Measurements from ENCODE around the gene NFAM1.
A peak's percentile ranks its signal among the peaks of the same experiment; 100 is the strongest.

NFAM1 gene

GRCh38 chr22:42350373-42350772 lies 81.8 kb downstream of the NFAM1 start:
- Histone ChIP-seq H3K27me3 (ENCODE audit: control insufficient read depth in 5 of 5, insufficient read depth in 4 of 5, low read length in 5 of 5) (peaks cover 0 to 4% (median 0%) of the 10 kb centered on the region in 5 donors), H3K4me3 (ENCODE audit: low read depth in 1 of 5, low read length in 5 of 5) (no peak overlapping the region), H3K9ac (ENCODE audit: low read length in 5 of 5) (no peak overlapping the region), H3K4me1 (ENCODE audit: control insufficient read depth in 5 of 5, insufficient read depth in 5 of 5, low read length in 5 of 5) (peaks cover 0 to 2% (median 0%) of the 10 kb centered on the region in 5 donors), H3K9me3 (ENCODE audit: control insufficient read depth in 5 of 5, low read length in 5 of 5) (peaks cover 0 to 5% (median 0%) of the 10 kb centered on the region in 5 donors), H3K27ac (ENCODE audit: low read depth, low read length) (no peak overlapping the region), H3K36me3 (ENCODE audit: control insufficient read depth in 5 of 5, insufficient read depth in 5 of 5, low read length in 5 of 5) (no peaks in the 10 kb centered on the region)

- peaks cover 0 to 5% (median 0%) of the 10 kb centered on the region in 5 donors for H3K9me3 ChIP-seq (ENCODE audit: control insufficient read depth in 5 of 5, low read length in 5 of 5)
- no peak overlapping the region for H3K9ac ChIP-seq (ENCODE audit: low read length in 5 of 5)
- no peaks in the 10 kb centered on the region for H3K36me3 ChIP-seq (ENCODE audit: control insufficient read depth in 5 of 5, insufficient read depth in 5 of 5, low read length in 5 of 5)
- no peak overlapping the region for H3K27ac ChIP-seq (ENCODE audit: low read depth, low read length)
- peaks cover 0 to 16% (median 12%) of the 10 kb centered on the region in 5 donors for H3K4me1 ChIP-seq (ENCODE audit: control insufficient read depth in 5 of 5, insufficient read depth in 5 of 5, low read length in 5 of 5)
- H3K27me3 ChIP-seq (ENCODE audit: control insufficient read depth in 5 of 5, insufficient read depth in 4 of 5, low read length in 5 of 5), result peaks cover 0 to 7% (median 2%) of the 10 kb centered on the region in 5 donors
- H3K4me3 ChIP-seq (ENCODE audit: low read depth in 1 of 5, low read length in 5 of 5), result no peak overlapping the region
Measured at GRCh38 chr22:42347281-42347824, 84.8 kb downstream of the NFAM1 start.

- Histone ChIP-seq H3K4me1 (ENCODE audit: control insufficient read depth in 5 of 5, insufficient read depth in 5 of 5, low read length in 5 of 5) (peaks cover 0 to 16% (median 12%) of the 10 kb centered on the region in 5 donors), H3K9ac (ENCODE audit: low read length in 5 of 5) (no peak overlapping the region), H3K9me3 (ENCODE audit: control insufficient read depth in 5 of 5, low read length in 5 of 5) (peaks cover 0 to 5% (median 0%) of the 10 kb centered on the region in 5 donors), H3K27me3 (ENCODE audit: control insufficient read depth in 5 of 5, insufficient read depth in 4 of 5, low read length in 5 of 5) (peaks cover 0 to 8% (median 2%) of the 10 kb centered on the region in 5 donors), H3K4me3 (ENCODE audit: low read depth in 1 of 5, low read length in 5 of 5) (no peak overlapping the region), H3K27ac (ENCODE audit: low read depth, low read length) (no peak overlapping the region), H3K36me3 (ENCODE audit: control insufficient read depth in 5 of 5, insufficient read depth in 5 of 5, low read length in 5 of 5) (no peaks in the 10 kb centered on the region)
Measured at GRCh38 chr22:42346722-42347121, 85.5 kb downstream of the NFAM1 start.

- Histone ChIP-seq H3K9ac (ENCODE audit: low read length in 5 of 5) (no peak overlapping the region), H3K27ac (ENCODE audit: low read depth, low read length) (no peak overlapping the region), H3K4me3 (ENCODE audit: low read depth in 1 of 5, low read length in 5 of 5) (no peak overlapping the region), H3K36me3 (ENCODE audit: control insufficient read depth in 5 of 5, insufficient read depth in 5 of 5, low read length in 5 of 5) (no peaks in the 10 kb centered on the region), H3K4me1 (ENCODE audit: control insufficient read depth in 5 of 5, insufficient read depth in 5 of 5, low read length in 5 of 5) (peaks cover 0 to 23% (median 17%) of the 10 kb centered on the region in 5 donors), H3K27me3 (ENCODE audit: control insufficient read depth in 5 of 5, insufficient read depth in 4 of 5, low read length in 5 of 5) (peaks cover 0 to 15% (median 3%) of the 10 kb centered on the region in 5 donors), H3K9me3 (ENCODE audit: control insufficient read depth in 5 of 5, low read length in 5 of 5) (peaks cover 0 to 3% (median 0%) of the 10 kb centered on the region in 5 donors)
Measured at GRCh38 chr22:42345458-42345857, 86.7 kb downstream of the NFAM1 start.

GRCh38 chr22:42344361-42344905 lies 87.8 kb downstream of the NFAM1 start:
- peaks cover 0 to 23% (median 17%) of the 10 kb centered on the region in 5 donors for H3K4me1 ChIP-seq (ENCODE audit: control insufficient read depth in 5 of 5, insufficient read depth in 5 of 5, low read length in 5 of 5)
- peaks cover 0 to 19% (median 6%) of the 10 kb centered on the region in 5 donors for H3K27me3 ChIP-seq (ENCODE audit: control insufficient read depth in 5 of 5, insufficient read depth in 4 of 5, low read length in 5 of 5)
- H3K36me3 ChIP-seq (ENCODE audit: control insufficient read depth in 5 of 5, insufficient read depth in 5 of 5, low read length in 5 of 5), result no peaks in the 10 kb centered on the region
- no peak overlapping the region for H3K27ac ChIP-seq (ENCODE audit: low read depth, low read length)
- H3K9me3 ChIP-seq (ENCODE audit: control insufficient read depth in 5 of 5, low read length in 5 of 5), result no peaks in the 10 kb centered on the region
- H3K9ac ChIP-seq (ENCODE audit: low read length in 5 of 5), result peak overlapping the region in 1 of 5 donors; percentile 38
- H3K4me3 ChIP-seq (ENCODE audit: low read depth in 1 of 5, low read length in 5 of 5), result peak overlapping the region in 3 of 5 donors; percentile 29 to 63 (median 54)

GRCh38 chr22:42343531-42344081 lies 88.6 kb downstream of the NFAM1 start:
- Histone ChIP-seq H3K4me1 (ENCODE audit: control insufficient read depth in 5 of 5, insufficient read depth in 5 of 5, low read length in 5 of 5) (peaks cover 0 to 23% (median 17%) of the 10 kb centered on the region in 5 donors), H3K27ac (ENCODE audit: low read depth, low read length) (no peak overlapping the region), H3K27me3 (ENCODE audit: control insufficient read depth in 5 of 5, insufficient read depth in 4 of 5, low read length in 5 of 5) (peaks cover 0 to 22% (median 6%) of the 10 kb centered on the region in 5 donors), H3K9ac (ENCODE audit: low read length in 5 of 5) (no peak overlapping the region), H3K36me3 (ENCODE audit: control insufficient read depth in 5 of 5, insufficient read depth in 5 of 5, low read length in 5 of 5) (no peaks in the 10 kb centered on the region), H3K9me3 (ENCODE audit: control insufficient read depth in 5 of 5, low read length in 5 of 5) (no peaks in the 10 kb centered on the region), H3K4me3 (ENCODE audit: low read depth in 1 of 5, low read length in 5 of 5) (no peak overlapping the region)

GRCh38 chr22:42343121-42343454 lies 89.1 kb downstream of the NFAM1 start:
- Histone ChIP-seq H3K36me3 (ENCODE audit: control insufficient read depth in 5 of 5, insufficient read depth in 5 of 5, low read length in 5 of 5) (no peaks in the 10 kb centered on the region), H3K27me3 (ENCODE audit: control insufficient read depth in 5 of 5, insufficient read depth in 4 of 5, low read length in 5 of 5) (peaks cover 0 to 22% (median 6%) of the 10 kb centered on the region in 5 donors), H3K4me1 (ENCODE audit: control insufficient read depth in 5 of 5, insufficient read depth in 5 of 5, low read length in 5 of 5) (peaks cover 0 to 23% (median 17%) of the 10 kb centered on the region in 5 donors), H3K27ac (ENCODE audit: low read depth, low read length) (no peak overlapping the region), H3K4me3 (ENCODE audit: low read depth in 1 of 5, low read length in 5 of 5) (peak overlapping the region in 3 of 5 donors; percentile 26 to 57 (median 55)), H3K9ac (ENCODE audit: low read length in 5 of 5) (peak overlapping the region in 1 of 5 donors; percentile 52), H3K9me3 (ENCODE audit: control insufficient read depth in 5 of 5, low read length in 5 of 5) (no peaks in the 10 kb centered on the region)

GRCh38 chr22:42342426-42343120 lies 89.6 kb downstream of the NFAM1 start:
- Histone ChIP-seq H3K27me3 (ENCODE audit: control insufficient read depth in 5 of 5, insufficient read depth in 4 of 5, low read length in 5 of 5) (peaks cover 0 to 22% (median 6%) of the 10 kb centered on the region in 5 donors), H3K27ac (ENCODE audit: low read depth, low read length) (no peak overlapping the region), H3K4me1 (ENCODE audit: control insufficient read depth in 5 of 5, insufficient read depth in 5 of 5, low read length in 5 of 5) (peaks cover 0 to 23% (median 17%) of the 10 kb centered on the region in 5 donors), H3K9me3 (ENCODE audit: control insufficient read depth in 5 of 5, low read length in 5 of 5) (no peaks in the 10 kb centered on the region), H3K9ac (ENCODE audit: low read length in 5 of 5) (no peak overlapping the region), H3K4me3 (ENCODE audit: low read depth in 1 of 5, low read length in 5 of 5) (peak overlapping the region in 2 of 5 donors; percentile 55 to 57), H3K36me3 (ENCODE audit: control insufficient read depth in 5 of 5, insufficient read depth in 5 of 5, low read length in 5 of 5) (no peaks in the 10 kb centered on the region)

- Histone ChIP-seq H3K27me3 (ENCODE audit: control insufficient read depth in 5 of 5, insufficient read depth in 4 of 5, low read length in 5 of 5) (peaks cover 0 to 25% (median 6%) of the 10 kb centered on the region in 5 donors), H3K9ac (ENCODE audit: low read length in 5 of 5) (no peak overlapping the region), H3K36me3 (ENCODE audit: control insufficient read depth in 5 of 5, insufficient read depth in 5 of 5, low read length in 5 of 5) (no peaks in the 10 kb centered on the region), H3K4me3 (ENCODE audit: low read depth in 1 of 5, low read length in 5 of 5) (no peak overlapping the region), H3K9me3 (ENCODE audit: control insufficient read depth in 5 of 5, low read length in 5 of 5) (no peaks in the 10 kb centered on the region), H3K4me1 (ENCODE audit: control insufficient read depth in 5 of 5, insufficient read depth in 5 of 5, low read length in 5 of 5) (peaks cover 0 to 23% (median 17%) of the 10 kb centered on the region in 5 donors), H3K27ac (ENCODE audit: low read depth, low read length) (no peak overlapping the region)
Measured at GRCh38 chr22:42341779-42342178, 90.4 kb downstream of the NFAM1 start.
